Measurements from ENCODE around the gene OR2A2.

Gene OR2A2

DNA sequence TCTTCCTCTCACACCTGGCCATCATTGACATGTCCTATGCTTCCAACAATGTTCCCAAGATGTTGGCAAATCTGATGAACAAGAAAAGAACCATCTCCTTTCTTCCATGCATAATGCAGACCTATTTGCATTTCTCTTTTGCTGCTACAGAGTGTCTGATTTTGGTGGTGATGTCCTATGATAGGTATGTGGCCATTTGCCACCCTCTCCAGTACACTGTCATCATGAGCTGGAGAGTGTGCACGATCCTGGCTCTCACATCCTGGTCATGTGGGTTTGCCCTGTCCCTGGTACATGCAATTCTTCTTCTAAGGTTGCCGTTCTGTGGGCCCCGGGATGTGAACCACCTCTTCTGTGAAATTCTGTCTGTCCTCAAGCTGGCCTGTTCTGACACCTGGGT, 32.8 kb downstream of the OR2A2 start:
- no peak for DNase-seq (ENCODE audit: low read depth)

DNA sequence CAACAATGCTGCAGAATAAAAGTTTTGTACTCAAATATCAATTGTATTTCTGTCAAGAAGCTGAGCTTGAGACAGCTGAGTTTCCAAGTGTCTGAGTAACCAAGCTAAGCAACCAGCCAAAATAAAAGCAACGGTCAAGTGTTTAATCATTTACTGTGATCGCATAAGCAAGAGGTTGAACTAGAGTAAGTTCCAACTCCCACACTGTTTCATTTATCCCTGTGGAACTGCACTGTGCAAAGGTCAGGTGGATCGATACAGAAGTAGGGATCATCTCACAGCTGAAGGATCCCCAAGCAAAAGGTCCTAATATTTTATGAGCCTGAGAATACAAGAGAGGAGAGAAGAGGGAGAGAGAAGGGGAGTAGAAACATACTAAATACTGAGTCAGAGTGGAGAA, 35.0 kb downstream of the OR2A2 start:
- DNase-seq (ENCODE audit: low read depth): no peak

DNA sequence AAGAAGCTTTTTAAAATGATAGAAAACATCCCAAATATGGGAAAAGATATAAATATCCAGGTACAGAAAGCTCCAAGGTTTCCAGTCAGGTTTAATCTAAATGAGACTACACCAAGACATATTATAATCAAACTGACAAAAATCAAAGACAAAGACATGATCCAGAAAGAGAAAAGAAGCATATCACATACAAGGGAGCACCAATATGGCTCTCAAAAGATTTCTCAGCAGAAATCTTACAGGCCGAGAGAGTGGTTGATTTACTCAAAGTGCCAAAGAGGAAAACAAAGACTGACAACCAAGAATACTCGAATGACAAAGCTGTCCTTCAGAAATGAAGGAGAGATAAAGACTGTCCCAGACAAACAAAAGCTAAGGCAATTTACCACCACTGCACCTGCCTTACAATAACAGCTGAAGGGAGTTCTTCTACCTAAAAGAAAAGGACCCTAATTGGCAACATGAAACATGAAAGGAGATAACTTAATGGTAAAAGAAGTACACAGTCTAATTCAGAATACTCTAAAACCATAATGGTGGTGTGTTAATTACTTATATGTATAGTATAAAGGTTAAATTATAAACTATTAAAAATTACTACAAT, 38.9 kb downstream of the OR2A2 start:
- no peak for DNase-seq (ENCODE audit: low read depth)

DNA sequence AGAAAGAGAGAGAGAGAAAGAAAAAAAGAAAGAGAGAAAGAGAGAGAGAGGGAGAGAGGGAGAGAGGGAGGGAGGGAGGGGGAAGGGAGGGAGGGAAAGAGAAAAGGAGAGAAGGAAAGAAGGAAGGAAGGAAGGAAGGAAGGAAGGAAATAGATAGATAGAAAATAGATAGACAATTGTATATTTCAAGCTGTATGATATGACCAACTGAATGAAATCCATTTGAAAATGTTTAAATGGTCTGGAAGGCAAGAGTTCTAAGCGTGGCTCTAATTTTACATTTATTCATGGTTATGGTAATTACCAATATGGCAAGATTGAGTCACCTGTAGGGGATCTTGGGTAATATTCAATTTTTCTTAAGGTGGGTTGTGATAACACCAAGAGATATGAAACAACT, 49.5 kb downstream of the OR2A2 start:
- no peak for DNase-seq (ENCODE audit: low read depth)
